Panc1 (cell line): ENCODE measurements around the gene FYB2.

Experiments used
- POLR2AphosphoS5 ChIP-seq: IDR thresholded peaks from 2 replicates; pipeline ENCODE4 v1.6.1; 2012; ENCODE audit warnings: mild to moderate bottlenecking, low read depth, low read length, moderate library complexity
- TCF7L2 ChIP-seq: IDR thresholded peaks from 2 replicates; pipeline ENCODE4 v1.6.1; 2011; ENCODE audit warnings: mild to moderate bottlenecking, low read depth, low read length, inconsistent platforms
- TF ChIP-seq, protein P1 (sequence below), 2 experiments: IDR thresholded peaks; 2 replicates each; pipeline ENCODE4 v1.6.1; 2011 to 2012; ENCODE audit warnings: low read depth in 2 of 2, control low read depth in 1 of 2, low read length in 1 of 2, mild to moderate bottlenecking in 1 of 2, moderate library complexity in 1 of 2; ENCODE audit not compliant: insufficient read depth in 1 of 2
- TF ChIP-seq, protein P2 (sequence below): fragments of 450-650 bp; IDR thresholded peaks from 2 replicates; pipeline ENCODE4 v1.5.1; 2017; ENCODE audit warnings: mild to moderate bottlenecking

GRCh38 chr1:56719171-56719570, 100.0 kb downstream of the FYB2 start:
- TF ChIP-seq, protein P1, sequence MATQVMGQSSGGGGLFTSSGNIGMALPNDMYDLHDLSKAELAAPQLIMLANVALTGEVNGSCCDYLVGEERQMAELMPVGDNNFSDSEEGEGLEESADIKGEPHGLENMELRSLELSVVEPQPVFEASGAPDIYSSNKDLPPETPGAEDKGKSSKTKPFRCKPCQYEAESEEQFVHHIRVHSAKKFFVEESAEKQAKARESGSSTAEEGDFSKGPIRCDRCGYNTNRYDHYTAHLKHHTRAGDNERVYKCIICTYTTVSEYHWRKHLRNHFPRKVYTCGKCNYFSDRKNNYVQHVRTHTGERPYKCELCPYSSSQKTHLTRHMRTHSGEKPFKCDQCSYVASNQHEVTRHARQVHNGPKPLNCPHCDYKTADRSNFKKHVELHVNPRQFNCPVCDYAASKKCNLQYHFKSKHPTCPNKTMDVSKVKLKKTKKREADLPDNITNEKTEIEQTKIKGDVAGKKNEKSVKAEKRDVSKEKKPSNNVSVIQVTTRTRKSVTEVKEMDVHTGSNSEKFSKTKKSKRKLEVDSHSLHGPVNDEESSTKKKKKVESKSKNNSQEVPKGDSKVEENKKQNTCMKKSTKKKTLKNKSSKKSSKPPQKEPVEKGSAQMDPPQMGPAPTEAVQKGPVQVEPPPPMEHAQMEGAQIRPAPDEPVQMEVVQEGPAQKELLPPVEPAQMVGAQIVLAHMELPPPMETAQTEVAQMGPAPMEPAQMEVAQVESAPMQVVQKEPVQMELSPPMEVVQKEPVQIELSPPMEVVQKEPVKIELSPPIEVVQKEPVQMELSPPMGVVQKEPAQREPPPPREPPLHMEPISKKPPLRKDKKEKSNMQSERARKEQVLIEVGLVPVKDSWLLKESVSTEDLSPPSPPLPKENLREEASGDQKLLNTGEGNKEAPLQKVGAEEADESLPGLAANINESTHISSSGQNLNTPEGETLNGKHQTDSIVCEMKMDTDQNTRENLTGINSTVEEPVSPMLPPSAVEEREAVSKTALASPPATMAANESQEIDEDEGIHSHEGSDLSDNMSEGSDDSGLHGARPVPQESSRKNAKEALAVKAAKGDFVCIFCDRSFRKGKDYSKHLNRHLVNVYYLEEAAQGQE (IDR thresholded peaks at IDR 0.05; ENCODE audit: insufficient read depth in 1 of 2, low read depth in 2 of 2, low read length in 1 of 2), result no peak
- TF ChIP-seq, protein P2, sequence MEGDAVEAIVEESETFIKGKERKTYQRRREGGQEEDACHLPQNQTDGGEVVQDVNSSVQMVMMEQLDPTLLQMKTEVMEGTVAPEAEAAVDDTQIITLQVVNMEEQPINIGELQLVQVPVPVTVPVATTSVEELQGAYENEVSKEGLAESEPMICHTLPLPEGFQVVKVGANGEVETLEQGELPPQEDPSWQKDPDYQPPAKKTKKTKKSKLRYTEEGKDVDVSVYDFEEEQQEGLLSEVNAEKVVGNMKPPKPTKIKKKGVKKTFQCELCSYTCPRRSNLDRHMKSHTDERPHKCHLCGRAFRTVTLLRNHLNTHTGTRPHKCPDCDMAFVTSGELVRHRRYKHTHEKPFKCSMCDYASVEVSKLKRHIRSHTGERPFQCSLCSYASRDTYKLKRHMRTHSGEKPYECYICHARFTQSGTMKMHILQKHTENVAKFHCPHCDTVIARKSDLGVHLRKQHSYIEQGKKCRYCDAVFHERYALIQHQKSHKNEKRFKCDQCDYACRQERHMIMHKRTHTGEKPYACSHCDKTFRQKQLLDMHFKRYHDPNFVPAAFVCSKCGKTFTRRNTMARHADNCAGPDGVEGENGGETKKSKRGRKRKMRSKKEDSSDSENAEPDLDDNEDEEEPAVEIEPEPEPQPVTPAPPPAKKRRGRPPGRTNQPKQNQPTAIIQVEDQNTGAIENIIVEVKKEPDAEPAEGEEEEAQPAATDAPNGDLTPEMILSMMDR, result no peak
- TF ChIP-seq POLR2AphosphoS5 (no peak), TCF7L2 (no peak)
